SK-N-SH treated with all-trans-retinoic acid at 6 μM for 48 hours (cell line): Measurements from ENCODE around the gene HDAC4.

Experiments used
- ATAC-seq: fragments of 200-7000 bp; cut with Tn5 transposase; 3 replicates; pipeline ENCODE4 v1.9.1; 2020; ENCODE audit warnings: mild to moderate bottlenecking, moderate library complexity
- CSDC2 ChIP-seq: fragments of 250-450 bp; sonication (Bioruptor Pico); IDR thresholded peaks from 2 replicates; pipeline ENCODE4 v1.5.0; 2020; ENCODE audit warnings: mild to moderate bottlenecking, moderate library complexity
- CSRNP3 ChIP-seq: fragments of 250-450 bp; sonication (Bioruptor Pico); IDR thresholded peaks from 2 replicates; pipeline ENCODE4 v1.5.1; 2021; ENCODE audit warnings: mild to moderate bottlenecking, moderate library complexity
- ESRRG ChIP-seq: fragments of 250-450 bp; sonication (Bioruptor Pico); IDR thresholded peaks from 2 replicates; pipeline ENCODE4 v1.6.1; 2021; ENCODE audit warnings: mild to moderate bottlenecking
- GLIS3 ChIP-seq: fragments of 250-450 bp; sonication (Bioruptor Pico); IDR thresholded peaks from 2 replicates; pipeline ENCODE4 v1.5.0; 2020; ENCODE audit warnings: mild to moderate bottlenecking, moderate library complexity
- OSR1 ChIP-seq: fragments of 250-450 bp; sonication (Bioruptor Pico); IDR thresholded peaks from 2 replicates; pipeline ENCODE4 v1.8.0; 2022; ENCODE audit warnings: moderate library complexity, mild to moderate bottlenecking, inconsistent platforms
- PPARA ChIP-seq: fragments of 250-450 bp; sonication (Bioruptor Pico); IDR thresholded peaks from 2 replicates; pipeline ENCODE4 v1.5.0; 2020; ENCODE audit warnings: mild to moderate bottlenecking, borderline replicate concordance
- RARB ChIP-seq: fragments of 250-450 bp; sonication (Bioruptor Pico); IDR thresholded peaks from 2 replicates; pipeline ENCODE4 v1.8.0; 2021; ENCODE audit warnings: mild to moderate bottlenecking, moderate library complexity
- SNAI2 ChIP-seq: fragments of 250-450 bp; sonication (Bioruptor Pico); IDR thresholded peaks from 2 replicates; pipeline ENCODE4 v1.5.0; 2020; ENCODE audit warnings: mild to moderate bottlenecking, moderate library complexity
- TCF4 ChIP-seq: fragments of 250-450 bp; sonication (Bioruptor Pico); IDR thresholded peaks from 2 replicates; pipeline ENCODE4 v1.8.0; 2021; ENCODE audit warnings: mild to moderate bottlenecking, moderate library complexity, borderline replicate concordance
- TOX ChIP-seq: fragments of 250-450 bp; sonication (Bioruptor Pico); IDR thresholded peaks from 2 replicates; pipeline ENCODE4 v1.8.0; 2021; ENCODE audit warnings: mild to moderate bottlenecking, moderate library complexity, borderline replicate concordance
- TSHZ2 ChIP-seq: fragments of 250-450 bp; sonication (Bioruptor Pico); IDR thresholded peaks from 2 replicates; pipeline ENCODE4 v1.5.0; 2020; ENCODE audit warnings: mild to moderate bottlenecking, moderate library complexity
- ZC3H10 ChIP-seq: fragments of 250-450 bp; sonication (Bioruptor Pico); IDR thresholded peaks from 2 replicates; pipeline ENCODE4 v1.5.1; 2021; ENCODE audit warnings: mild to moderate bottlenecking, moderate library complexity
- ZFP3 ChIP-seq: fragments of 250-450 bp; sonication (Bioruptor Pico); IDR thresholded peaks from 2 replicates; pipeline ENCODE4 v1.5.0; 2020; ENCODE audit warnings: mild to moderate bottlenecking, moderate library complexity
- ZFP30 ChIP-seq: fragments of 450-650 bp; formaldehyde crosslinking; IDR thresholded peaks from 2 replicates; pipeline ENCODE4 v1.5.0; 2022; ENCODE audit warnings: mild to moderate bottlenecking, moderate library complexity
- ZNF565 ChIP-seq: fragments of 450-650 bp; formaldehyde crosslinking; conservative IDR thresholded peaks from 2 replicates; pipeline ENCODE4 v1.5.0; 2020; ENCODE audit warnings: low read depth, mild to moderate bottlenecking, moderate library complexity
- ZNF70 ChIP-seq: fragments of 450-650 bp; formaldehyde crosslinking; IDR thresholded peaks from 2 replicates; pipeline ENCODE4 v1.5.0; 2020; ENCODE audit warnings: mild to moderate bottlenecking, moderate library complexity
- TF ChIP-seq, protein P1 (sequence below): fragments of 250-450 bp; sonication (Bioruptor Pico); IDR thresholded peaks from 2 replicates; pipeline ENCODE4 v1.8.0; 2021; ENCODE audit warnings: low read depth, mild to moderate bottlenecking, moderate library complexity, borderline replicate concordance
- TF ChIP-seq, protein P2 (sequence below): fragments of 250-450 bp; sonication (Bioruptor Pico); IDR thresholded peaks from 2 replicates; pipeline ENCODE4 v1.8.0; 2020; ENCODE audit warnings: mild to moderate bottlenecking, moderate library complexity, borderline replicate concordance
- TF ChIP-seq, protein P3 (sequence below): fragments of 250-450 bp; sonication (Bioruptor Pico); IDR thresholded peaks from 2 replicates; pipeline ENCODE4 v1.5.1; 2020; ENCODE audit warnings: low read depth, mild to moderate bottlenecking, moderate library complexity

HDAC4 gene

GRCh38 chr2:239394978-239395377, 5.8 kb downstream of the HDAC4 start (continued):
- TF ChIP-seq TSHZ2 = no peak
- TF ChIP-seq TOX = no peak
- TF ChIP-seq GLIS3 (CRISPR knock-in tag) = no peak
- TF ChIP-seq, protein P1, sequence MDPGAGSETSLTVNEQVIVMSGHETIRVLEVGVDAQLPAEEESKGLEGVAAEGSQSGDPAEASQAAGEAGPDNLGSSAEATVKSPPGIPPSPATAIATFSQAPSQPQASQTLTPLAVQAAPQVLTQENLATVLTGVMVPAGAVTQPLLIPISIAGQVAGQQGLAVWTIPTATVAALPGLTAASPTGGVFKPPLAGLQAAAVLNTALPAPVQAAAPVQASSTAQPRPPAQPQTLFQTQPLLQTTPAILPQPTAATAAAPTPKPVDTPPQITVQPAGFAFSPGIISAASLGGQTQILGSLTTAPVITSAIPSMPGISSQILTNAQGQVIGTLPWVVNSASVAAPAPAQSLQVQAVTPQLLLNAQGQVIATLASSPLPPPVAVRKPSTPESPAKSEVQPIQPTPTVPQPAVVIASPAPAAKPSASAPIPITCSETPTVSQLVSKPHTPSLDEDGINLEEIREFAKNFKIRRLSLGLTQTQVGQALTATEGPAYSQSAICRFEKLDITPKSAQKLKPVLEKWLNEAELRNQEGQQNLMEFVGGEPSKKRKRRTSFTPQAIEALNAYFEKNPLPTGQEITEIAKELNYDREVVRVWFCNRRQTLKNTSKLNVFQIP (CRISPR knock-in tag) = no peak
- TF ChIP-seq, all 23 proteins: peak for 0

- ATAC-seq = no peak
- TF ChIP-seq ZFP3 (CRISPR knock-in tag) (no peak), TOX (no peak), PPARA (CRISPR knock-in tag) (no peak), TSHZ2 (no peak), ZNF70 (no peak), ZNF565 (CRISPR knock-in tag) (no peak), ZFP30 (no peak), TCF4 (CRISPR knock-in tag) (no peak), OSR1 (no peak), ESRRG (no peak), ZC3H10 (CRISPR knock-in tag) (no peak), RARB (CRISPR knock-in tag) (no peak), CSRNP3 (CRISPR knock-in tag) (no peak), CSDC2 (CRISPR knock-in tag) (no peak), SNAI2 (CRISPR knock-in tag) (no peak)
- TF ChIP-seq, protein P1 (CRISPR knock-in tag) = no peak
- TF ChIP-seq, protein P2, sequence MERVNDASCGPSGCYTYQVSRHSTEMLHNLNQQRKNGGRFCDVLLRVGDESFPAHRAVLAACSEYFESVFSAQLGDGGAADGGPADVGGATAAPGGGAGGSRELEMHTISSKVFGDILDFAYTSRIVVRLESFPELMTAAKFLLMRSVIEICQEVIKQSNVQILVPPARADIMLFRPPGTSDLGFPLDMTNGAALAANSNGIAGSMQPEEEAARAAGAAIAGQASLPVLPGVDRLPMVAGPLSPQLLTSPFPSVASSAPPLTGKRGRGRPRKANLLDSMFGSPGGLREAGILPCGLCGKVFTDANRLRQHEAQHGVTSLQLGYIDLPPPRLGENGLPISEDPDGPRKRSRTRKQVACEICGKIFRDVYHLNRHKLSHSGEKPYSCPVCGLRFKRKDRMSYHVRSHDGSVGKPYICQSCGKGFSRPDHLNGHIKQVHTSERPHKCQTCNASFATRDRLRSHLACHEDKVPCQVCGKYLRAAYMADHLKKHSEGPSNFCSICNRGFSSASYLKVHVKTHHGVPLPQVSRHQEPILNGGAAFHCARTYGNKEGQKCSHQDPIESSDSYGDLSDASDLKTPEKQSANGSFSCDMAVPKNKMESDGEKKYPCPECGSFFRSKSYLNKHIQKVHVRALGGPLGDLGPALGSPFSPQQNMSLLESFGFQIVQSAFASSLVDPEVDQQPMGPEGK (CRISPR knock-in tag) = no peak
- TF ChIP-seq, protein P3, sequence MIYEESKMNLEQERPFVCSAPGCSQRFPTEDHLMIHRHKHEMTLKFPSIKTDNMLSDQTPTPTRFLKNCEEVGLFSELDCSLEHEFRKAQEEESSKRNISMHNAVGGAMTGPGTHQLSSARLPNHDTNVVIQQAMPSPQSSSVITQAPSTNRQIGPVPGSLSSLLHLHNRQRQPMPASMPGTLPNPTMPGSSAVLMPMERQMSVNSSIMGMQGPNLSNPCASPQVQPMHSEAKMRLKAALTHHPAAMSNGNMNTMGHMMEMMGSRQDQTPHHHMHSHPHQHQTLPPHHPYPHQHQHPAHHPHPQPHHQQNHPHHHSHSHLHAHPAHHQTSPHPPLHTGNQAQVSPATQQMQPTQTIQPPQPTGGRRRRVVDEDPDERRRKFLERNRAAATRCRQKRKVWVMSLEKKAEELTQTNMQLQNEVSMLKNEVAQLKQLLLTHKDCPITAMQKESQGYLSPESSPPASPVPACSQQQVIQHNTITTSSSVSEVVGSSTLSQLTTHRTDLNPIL = no peak
Measured at GRCh38 chr2:239394346-239394945, 6.4 kb downstream of the HDAC4 start.
